Keratinocyte (primary cell): ENCODE results near the gene RBSN. TPM values are rescaled to one million over a fixed set of nuclear protein-coding genes. Genes with fewer than 3 reads are reported as not detected.

Source experiments
- DNase-seq: peaks from one replicate; pipeline ENCODE4 v3.0.0-alpha.2; 2011; ENCODE audit warnings: low read depth, missing footprints, low spot score
- FAIRE-seq: peaks from 2 replicates; lab custom pipeline; 2011; peaks lifted over from hg19 to GRCh38; lab: Jason Lieb, UNC
- H2AFZ ChIP-seq: 2 replicates; pipeline ENCODE4 v1.6.0; 2012; ENCODE audit warnings: low read length, control low read depth, inconsistent platforms; ENCODE audit not compliant: control insufficient read depth
- H3K27ac ChIP-seq: 2 replicates; pipeline ENCODE4 v1.5.1; 2011; ENCODE audit warnings: low read length; ENCODE audit not compliant: control insufficient read depth, insufficient read depth
- H3K27me3 ChIP-seq: 3 replicates; pipeline ENCODE4 v1.6.0; 2011; ENCODE audit warnings: low read length; ENCODE audit not compliant: control insufficient read depth, insufficient read depth; ENCODE audit errors: extremely low read depth
- H3K36me3 ChIP-seq, 2 experiments: 2 replicates in 1 of 2; 3 replicates in 1 of 2; pipeline ENCODE4 v1.5.1; 2011; ENCODE audit warnings: low read length in 2 of 2, mild to moderate bottlenecking in 1 of 2; ENCODE audit not compliant: control insufficient read depth in 2 of 2, insufficient read depth in 2 of 2; ENCODE audit errors: extremely low read depth in 1 of 2
- H3K4me1 ChIP-seq: 3 replicates; pipeline ENCODE4 v1.5.1; 2011; ENCODE audit warnings: low read length; ENCODE audit not compliant: control insufficient read depth, insufficient read depth; ENCODE audit errors: extremely low read depth
- H3K4me2 ChIP-seq: 3 replicates; pipeline ENCODE4 v1.6.0; 2011; ENCODE audit warnings: low read depth, low read length; ENCODE audit not compliant: control insufficient read depth, insufficient read depth; ENCODE audit errors: extremely low read depth
- H3K4me3 ChIP-seq, 3 experiments: fragments of 200-600 bp in 1 of 3; sonication (generic) in 1 of 3; 2 replicates in 2 of 3; 3 replicates in 1 of 3; pipeline ENCODE4 v1.5.1; 2011 to 2016; ENCODE audit warnings: low read length in 3 of 3, mild to moderate bottlenecking in 3 of 3, control low read depth in 2 of 3, inconsistent platforms in 1 of 3, low read depth in 1 of 3, mixed read lengths in 1 of 3, mixed run types in 1 of 3, moderate library complexity in 1 of 3; ENCODE audit not compliant: control insufficient read depth in 2 of 3, insufficient read depth in 2 of 3; ENCODE audit errors: extremely low read depth in 1 of 3
- H3K79me2 ChIP-seq: 2 replicates; pipeline ENCODE4 v1.6.0; 2012; ENCODE audit warnings: low read length; ENCODE audit not compliant: control insufficient read depth, insufficient read depth
- H3K9ac ChIP-seq: 3 replicates; pipeline ENCODE4 v1.6.0; 2011; ENCODE audit warnings: low read length; ENCODE audit not compliant: control insufficient read depth, insufficient read depth; ENCODE audit errors: extremely low read depth
- H3K9me1 ChIP-seq: 3 replicates; pipeline ENCODE4 v1.6.0; 2011; ENCODE audit warnings: low read length; ENCODE audit not compliant: control insufficient read depth, insufficient read depth; ENCODE audit errors: extremely low read depth
- H3K9me3 ChIP-seq: 2 replicates; pipeline ENCODE4 v1.5.1; 2012; ENCODE audit warnings: low read depth, low read length; ENCODE audit not compliant: control insufficient read depth
- H4K20me1 ChIP-seq: 3 replicates; pipeline ENCODE4 v1.6.0; 2011; ENCODE audit warnings: low read length; ENCODE audit not compliant: control insufficient read depth, insufficient read depth; ENCODE audit errors: extremely low read depth
- EZH2 ChIP-seq: IDR thresholded peaks from one replicate; pipeline ENCODE4 v1.6.1; 2012; ENCODE audit warnings: inconsistent platforms, mild to moderate bottlenecking, low read length, moderate library complexity
- dilution Hi-C: fragments of 300-500 bp; cut with MboI; formaldehyde crosslinking; loops from one replicate; pipeline ENCODE4 v1.7.0; 2020; ENCODE audit warnings: low sequenced_read_pairs; ENCODE audit not compliant: extremely low pct_ligation_motif_present
- polyA plus RNA-seq, 5 experiments: library from polyadenylated mRNA; depleted of rRNA in 3 of 5; stranded (reverse) in 3 of 5; stranded (forward) in 1 of 5; unstranded in 1 of 5; fragments of >200 nt; gene quantifications; 1 replicate in 1 of 5; 2 replicates in 3 of 5; 3 replicates in 1 of 5; pipeline versions ENCODE4 v1.2.1 to v1.2.3, GENCODE V29; 2011 to 2012; ENCODE audit warnings: missing spikeins in 2 of 5, low read depth in 1 of 5, low replicate concordance in 1 of 5
- TF ChIP-seq, protein P1 (sequence below), 3 experiments: IDR thresholded peaks in 1 of 3; conservative IDR thresholded peaks in 1 of 3; optimal IDR thresholded peaks in 1 of 3; 2 replicates in 2 of 3; 3 replicates in 1 of 3; pipeline versions ENCODE3 to v1.5.1; 2011; ENCODE audit warnings: low read length in 3 of 3, mild to moderate bottlenecking in 3 of 3, moderate library complexity in 2 of 3, control low read depth in 1 of 3, inconsistent platforms in 1 of 3; ENCODE audit not compliant: insufficient read depth in 2 of 3; ENCODE audit errors: extremely low read depth in 1 of 3

Gene RBSN
- polyA plus RNA-seq, 1 donor (not counting 4 experiments of a cell fraction or from before 2014, with no cell fraction given): 8.4 TPM

DNA sequence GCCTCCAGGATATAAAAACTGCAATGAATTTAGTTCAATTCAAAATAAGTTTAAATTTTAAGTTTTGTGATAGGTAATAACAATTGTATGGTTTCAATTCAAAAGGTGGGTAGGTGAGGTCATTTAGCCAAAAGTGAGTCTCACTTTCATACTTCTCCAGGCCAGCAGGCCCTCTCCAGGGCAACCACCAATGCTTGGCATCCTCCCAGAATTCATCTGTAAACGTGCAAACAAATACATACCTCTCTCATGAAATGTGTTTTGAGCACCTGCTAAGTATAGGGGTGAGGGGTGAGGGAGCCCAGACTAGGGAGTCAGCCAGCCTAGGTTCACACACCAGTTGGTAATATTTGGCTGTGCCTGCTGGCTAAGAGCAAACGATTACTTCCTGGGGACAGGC is 22.0 kb upstream of the RBSN start:
- no peak overlapping the region for H3K4me2 ChIP-seq
- no peaks in the 10 kb centered on the region for H3K9me1 ChIP-seq
- no peaks in the 10 kb centered on the region for H4K20me1 ChIP-seq
- no peaks in the 10 kb centered on the region for H3K27me3 ChIP-seq
- no peak overlapping the region for H2AFZ ChIP-seq
- no peaks in the 10 kb centered on the region for H3K4me1 ChIP-seq
- H3K27ac ChIP-seq: no peak overlapping the region
- no peaks in the 10 kb centered on the region for H3K9me3 ChIP-seq
- no peak for DNase-seq
- H3K36me3 ChIP-seq: no peaks in the 10 kb centered on the region
- no peaks in the 10 kb centered on the region for H3K79me2 ChIP-seq
- dilution Hi-C loops: no loop called here
- H3K4me3 ChIP-seq: no peak overlapping the region
- no peak overlapping the region for H3K9ac ChIP-seq
- no peak for FAIRE-seq
- TF ChIP-seq, protein P1, sequence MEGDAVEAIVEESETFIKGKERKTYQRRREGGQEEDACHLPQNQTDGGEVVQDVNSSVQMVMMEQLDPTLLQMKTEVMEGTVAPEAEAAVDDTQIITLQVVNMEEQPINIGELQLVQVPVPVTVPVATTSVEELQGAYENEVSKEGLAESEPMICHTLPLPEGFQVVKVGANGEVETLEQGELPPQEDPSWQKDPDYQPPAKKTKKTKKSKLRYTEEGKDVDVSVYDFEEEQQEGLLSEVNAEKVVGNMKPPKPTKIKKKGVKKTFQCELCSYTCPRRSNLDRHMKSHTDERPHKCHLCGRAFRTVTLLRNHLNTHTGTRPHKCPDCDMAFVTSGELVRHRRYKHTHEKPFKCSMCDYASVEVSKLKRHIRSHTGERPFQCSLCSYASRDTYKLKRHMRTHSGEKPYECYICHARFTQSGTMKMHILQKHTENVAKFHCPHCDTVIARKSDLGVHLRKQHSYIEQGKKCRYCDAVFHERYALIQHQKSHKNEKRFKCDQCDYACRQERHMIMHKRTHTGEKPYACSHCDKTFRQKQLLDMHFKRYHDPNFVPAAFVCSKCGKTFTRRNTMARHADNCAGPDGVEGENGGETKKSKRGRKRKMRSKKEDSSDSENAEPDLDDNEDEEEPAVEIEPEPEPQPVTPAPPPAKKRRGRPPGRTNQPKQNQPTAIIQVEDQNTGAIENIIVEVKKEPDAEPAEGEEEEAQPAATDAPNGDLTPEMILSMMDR (optimal IDR thresholded peaks at IDR 0.05 in 1 of 3, IDR thresholded peaks at IDR 0.05 in 1 of 3, conservative IDR thresholded peaks at IDR 0.05 in 1 of 3; ENCODE audit: extremely low read depth in 1 of 3, insufficient read depth in 2 of 3, low read length in 3 of 3): no peak
- TF ChIP-seq EZH2: no peak

DNA sequence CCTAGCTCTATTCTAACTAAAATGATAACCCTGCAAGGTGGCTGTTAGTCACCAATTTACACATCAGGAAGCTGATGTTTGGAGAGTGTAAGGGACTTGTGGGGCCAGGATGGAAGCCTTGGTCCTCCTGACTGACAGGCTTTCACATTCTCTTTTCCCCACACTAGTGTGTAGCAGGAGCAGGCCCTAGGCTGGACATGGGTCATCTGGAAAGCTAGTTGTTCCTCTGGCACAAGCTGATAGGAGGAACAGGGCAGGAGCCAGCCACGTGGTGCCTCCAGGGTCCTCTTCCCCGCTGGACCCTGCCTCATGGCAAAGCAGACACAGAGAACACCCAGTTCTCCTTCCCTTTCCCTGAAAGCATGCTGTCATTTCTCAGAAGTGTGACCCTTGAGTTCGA is 18.1 kb upstream of the RBSN start:
- Histone ChIP-seq H3K4me2 (no peak overlapping the region), H3K79me2 (no peaks in the 10 kb centered on the region), H4K20me1 (no peaks in the 10 kb centered on the region), H3K4me3 (no peak overlapping the region), H2AFZ (no peak overlapping the region), H3K27ac (no peak overlapping the region), H3K36me3 (no peaks in the 10 kb centered on the region), H3K9me1 (no peaks in the 10 kb centered on the region), H3K4me1 (no peaks in the 10 kb centered on the region), H3K27me3 (no peaks in the 10 kb centered on the region), H3K9ac (no peak overlapping the region), H3K9me3 (no peaks in the 10 kb centered on the region)
- no peak for FAIRE-seq
- dilution Hi-C loops: no loop called here
- DNase-seq: no peak
- TF ChIP-seq, protein P1 (optimal IDR thresholded peaks at IDR 0.05 in 1 of 3, IDR thresholded peaks at IDR 0.05 in 1 of 3, conservative IDR thresholded peaks at IDR 0.05 in 1 of 3; ENCODE audit: extremely low read depth in 1 of 3, insufficient read depth in 2 of 3, low read length in 3 of 3): no peak
- no peak for TF ChIP-seq EZH2
